Occipital lobe (tissue), 2 donors: ENCODE data around the gene LRBA. TPM values are rescaled to one million over a fixed set of nuclear protein-coding genes. Genes with fewer than 3 reads are reported as not detected.

ENCODE experiments used
- DNase-seq: peaks from one replicate; lab custom pipeline; 2025; lab: John Stamatoyannopoulos, UW
- total RNA-seq: library from RNA; depleted of rRNA; stranded (reverse); fragments of >200 nt; gene quantifications from one replicate; pipeline ENCODE4 v1.2.3, GENCODE V29; 2014

LRBA gene
- total RNA-seq, 1 donor from 2014 or later = 25.3 TPM

GRCh38 chr4:150816491-150816890 is 198.6 kb downstream of the LRBA start:
- DNase-seq = no peak

- DNase-seq = no peak
These were observed 200.2 kb downstream of the LRBA start for GRCh38 chr4:150814873-150815272.

GRCh38 chr4:150805183-150806025 is 209.7 kb downstream of the LRBA start:
- no peak for DNase-seq

GRCh38 chr4:150801833-150802232 is 213.3 kb downstream of the LRBA start:
- no peak for DNase-seq

GRCh38 chr4:150799207-150799606 is 215.9 kb downstream of the LRBA start:
- DNase-seq = no peak

GRCh38 chr4:150794706-150795105 is 220.4 kb downstream of the LRBA start:
- no peak for DNase-seq

- no peak for DNase-seq
These were observed 225.2 kb downstream of the LRBA start for GRCh38 chr4:150789864-150790263.

- no peak for DNase-seq
These were observed 230.1 kb downstream of the LRBA start for GRCh38 chr4:150784939-150785338.

- DNase-seq = no peak
These were observed 230.8 kb downstream of the LRBA start for GRCh38 chr4:150784305-150784704.

GRCh38 chr4:150782921-150783320 is 232.2 kb downstream of the LRBA start:
- DNase-seq = no peak

GRCh38 chr4:150782311-150782710 is 232.8 kb downstream of the LRBA start:
- no peak for DNase-seq

- no peak for DNase-seq
These were observed 233.9 kb downstream of the LRBA start for GRCh38 chr4:150781191-150781590.

GRCh38 chr4:150779707-150780106 is 235.4 kb downstream of the LRBA start:
- no peak for DNase-seq

- DNase-seq = no peak
These were observed 241.2 kb downstream of the LRBA start for GRCh38 chr4:150773729-150774449.

- no peak for DNase-seq
These were observed 242.1 kb downstream of the LRBA start for GRCh38 chr4:150773032-150773431.

GRCh38 chr4:150771382-150771781 is 243.7 kb downstream of the LRBA start:
- DNase-seq = no peak

- DNase-seq = no peak
These were observed 245.2 kb downstream of the LRBA start for GRCh38 chr4:150769845-150770244.

- DNase-seq = no peak
These were observed 245.8 kb downstream of the LRBA start for GRCh38 chr4:150769248-150769647.

- DNase-seq = no peak
These were observed 246.6 kb downstream of the LRBA start for GRCh38 chr4:150768497-150768896.

GRCh38 chr4:150765216-150765615 is 249.9 kb downstream of the LRBA start:
- DNase-seq = no peak

- no peak for DNase-seq
These were observed 263.4 kb downstream of the LRBA start for GRCh38 chr4:150751648-150752047.

- DNase-seq = no peak
These were observed 264.3 kb downstream of the LRBA start for GRCh38 chr4:150750824-150751223.

GRCh38 chr4:150746156-150746555 is 268.9 kb downstream of the LRBA start:
- DNase-seq = no peak
